OCI-LY3 (cell line): Measurements from ENCODE around the gene FZD10.

Experiments
- CTCF ChIP-seq: fragments of 200-600, 300-600 bp; sonication (generic); IDR thresholded peaks from 2 replicates; pipeline ENCODE4 v1.5.1; 2014; ENCODE audit warnings: antibody characterized with exemption, low read length, low read depth
- EZH2phosphoT487 ChIP-seq: fragments of 200-600 bp; shearing (Covaris generic); IDR thresholded peaks from 2 replicates; pipeline ENCODE4 v1.6.1; 2018; ENCODE audit warnings: antibody characterized with exemption, mixed run types, low read depth

- no peak for TF ChIP-seq EZH2phosphoT487
- TF ChIP-seq CTCF: no peak
Observed at GRCh38 chr12:130136509-130137039, 25.7 kb upstream of the FZD10 start.
